Measurements from ENCODE around the gene FGFRL1. TPM values are rescaled to one million over a fixed set of nuclear protein-coding genes. Genes with fewer than 3 reads are reported as not detected.
A peak's percentile ranks its signal among the peaks of the same experiment; 100 is the strongest.

The FGFRL1 gene
- total and polyA plus RNA-seq, 2 of the 13 experiments (the other 11 are each of a cell fraction or from before 2014, with no cell fraction given) = 19.1 to 30.6 TPM

- TF ChIP-seq ZNF775 (CRISPR knock-in tag; IDR thresholded peaks at IDR 0.05; ENCODE audit: borderline replicate concordance) (no peak), ZNF343 (CRISPR knock-in tag; IDR thresholded peaks at IDR 0.05) (0 out of 2 replicates have a peak, but pooled peaks have one; percentile 58), ZNF547 (CRISPR knock-in tag; IDR thresholded peaks at IDR 0.05) (peak; percentile 56; the same call in 1 of the 2 replicates), ARNT2 (CRISPR knock-in tag; IDR thresholded peaks at IDR 0.05; ENCODE audit: low read depth) (peak; percentile 57; the same call in 1 of the 2 replicates), HNF1B (CRISPR knock-in tag; IDR thresholded peaks at IDR 0.05) (peak; percentile 70; the same call in 1 of the 2 replicates), SRF (IDR thresholded peaks at IDR 0.05; ENCODE audit: low read depth, low read length) (no peak), AGO1 (IDR thresholded peaks at IDR 0.05; ENCODE audit: low read depth, low read length, poor library complexity, severe bottlenecking) (peak; percentile 100), KDM4B (CRISPR knock-in tag; IDR thresholded peaks at IDR 0.05) (0 out of 2 replicates have a peak, but pooled peaks have one; percentile 61), REST (IDR thresholded peaks at IDR 0.05; ENCODE audit: borderline replicate concordance in 1 of 2, low read depth in 1 of 2, low read length in 2 of 2) (no peak), ZNF275 (CRISPR knock-in tag; IDR thresholded peaks at IDR 0.05; ENCODE audit: borderline replicate concordance) (peak; percentile 34; the same call in 1 of the 2 replicates), TOE1 (CRISPR knock-in tag; IDR thresholded peaks at IDR 0.05) (no peak), RNF219 (CRISPR knock-in tag; IDR thresholded peaks at IDR 0.05) (no peak), PREB (CRISPR knock-in tag; IDR thresholded peaks at IDR 0.05) (no peak), ZNF724P (CRISPR knock-in tag; IDR thresholded peaks at IDR 0.05; ENCODE audit: borderline replicate concordance) (peak; percentile 19; the same call in 1 of the 2 replicates), MATR3 (CRISPR knock-in tag; IDR thresholded peaks at IDR 0.05) (no peak), TBX2 (CRISPR knock-in tag; IDR thresholded peaks at IDR 0.05; ENCODE audit: borderline replicate concordance) (peak; percentile 30; the same call in 1 of the 2 replicates), ZNF510 (CRISPR knock-in tag; IDR thresholded peaks at IDR 0.05; ENCODE audit: low read depth) (0 out of 2 replicates have a peak, but pooled peaks have one; percentile 47), ZNF614 (CRISPR knock-in tag; IDR thresholded peaks at IDR 0.05; ENCODE audit: borderline replicate concordance) (peak; percentile 14; the same call in 1 of the 2 replicates)
Measured at GRCh38 chr4:986879-987623, 24.4 kb upstream of the FGFRL1 start, which contains the start of gene IDUA (continued).

Data from HepG2 (cell line).